ENCODE data around the gene FLT4.

DNA sequence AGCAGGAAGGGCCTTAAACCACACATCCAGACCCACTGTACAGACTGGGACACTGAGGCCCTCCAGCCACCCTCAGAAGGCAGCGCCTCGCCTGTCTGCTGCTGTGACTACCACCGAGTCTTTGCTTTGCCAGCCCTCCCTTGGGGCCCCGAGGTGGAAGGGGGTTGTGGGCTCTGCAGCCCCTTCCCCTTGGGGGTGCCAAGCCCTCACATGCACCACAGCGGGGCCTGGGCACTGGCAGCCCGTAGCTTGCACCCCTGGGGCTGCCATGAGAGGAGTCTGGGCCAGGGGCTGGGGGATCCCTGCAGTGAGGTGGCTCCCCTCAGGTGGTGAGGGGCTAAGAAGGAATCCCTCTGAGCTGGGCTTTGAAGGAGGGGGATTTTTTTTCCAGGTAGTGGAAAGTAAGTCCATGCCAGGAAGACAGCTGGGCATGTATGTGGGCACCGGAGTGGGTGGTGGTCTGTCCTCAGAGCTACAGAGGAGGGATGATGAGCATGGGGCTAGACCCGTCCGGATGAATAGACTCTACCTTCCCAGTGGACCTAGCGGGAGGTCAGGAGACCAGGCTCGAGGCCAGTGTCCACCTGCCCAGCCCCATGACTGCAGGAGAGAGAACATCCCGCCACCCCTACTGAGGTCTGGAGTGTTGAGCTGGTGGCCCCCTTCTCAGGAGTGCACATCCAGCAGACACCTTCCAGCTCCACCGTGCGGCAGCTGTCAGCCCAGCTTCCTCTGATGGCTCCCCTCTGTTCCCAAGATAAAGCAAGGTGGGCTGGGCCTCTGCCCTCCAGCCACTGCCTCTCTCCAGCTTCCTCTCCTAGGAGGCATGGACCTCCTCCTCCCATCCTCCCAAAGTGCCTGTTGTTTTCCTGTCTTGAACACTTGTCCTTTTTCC, 15.9 kb downstream of the FLT4 start:
- TF ChIP-seq, protein P1, sequence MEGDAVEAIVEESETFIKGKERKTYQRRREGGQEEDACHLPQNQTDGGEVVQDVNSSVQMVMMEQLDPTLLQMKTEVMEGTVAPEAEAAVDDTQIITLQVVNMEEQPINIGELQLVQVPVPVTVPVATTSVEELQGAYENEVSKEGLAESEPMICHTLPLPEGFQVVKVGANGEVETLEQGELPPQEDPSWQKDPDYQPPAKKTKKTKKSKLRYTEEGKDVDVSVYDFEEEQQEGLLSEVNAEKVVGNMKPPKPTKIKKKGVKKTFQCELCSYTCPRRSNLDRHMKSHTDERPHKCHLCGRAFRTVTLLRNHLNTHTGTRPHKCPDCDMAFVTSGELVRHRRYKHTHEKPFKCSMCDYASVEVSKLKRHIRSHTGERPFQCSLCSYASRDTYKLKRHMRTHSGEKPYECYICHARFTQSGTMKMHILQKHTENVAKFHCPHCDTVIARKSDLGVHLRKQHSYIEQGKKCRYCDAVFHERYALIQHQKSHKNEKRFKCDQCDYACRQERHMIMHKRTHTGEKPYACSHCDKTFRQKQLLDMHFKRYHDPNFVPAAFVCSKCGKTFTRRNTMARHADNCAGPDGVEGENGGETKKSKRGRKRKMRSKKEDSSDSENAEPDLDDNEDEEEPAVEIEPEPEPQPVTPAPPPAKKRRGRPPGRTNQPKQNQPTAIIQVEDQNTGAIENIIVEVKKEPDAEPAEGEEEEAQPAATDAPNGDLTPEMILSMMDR (IDR thresholded peaks at IDR 0.05; ENCODE audit: insufficient read depth, low read depth, low read length), result no peak
- no peak for TF ChIP-seq EZH2 (IDR thresholded peaks at IDR 0.05; ENCODE audit: insufficient read depth, low read length)

All from astrocyte (in vitro differentiated cells and primary cell).